K562 (cell line): ENCODE data around the gene LBH. TPM values are rescaled to one million over a fixed set of nuclear protein-coding genes. Genes with fewer than 3 reads are reported as not detected.

Experiments used
- ATAC-seq: fragments of 200-7000 bp; cut with Tn5 transposase; 3 replicates; pipeline ENCODE4 v1.9.1; 2020; ENCODE audit warnings: moderate library complexity
- BruUV-seq: library from RNA; stranded (reverse); fragments of 400-500 nt; replicated peaks from 2 replicates; lab custom pipeline; 2021; lab: Mats Ljungman, UMichigan
- CTCF ChIA-PET: fragments of 300-600 bp; formaldehyde crosslinking; extraction: SDS; loops from one replicate; lab custom pipeline; 2021; ENCODE audit warnings: low intra/inter-chr PET ratio; lab: Yijun Ruan, JAX
- POLR2A ChIA-PET: fragments of 300-600, 350-650 bp; sonication (Branson Sonifier 250); formaldehyde crosslinking; extraction: SDS; loops from one replicate; lab custom pipeline; 2021; ENCODE audit warnings: antibody characterized with exemption, inconsistent platforms; lab: Yijun Ruan, JAX
- DNase-seq, 4 experiments: peaks; one replicate each; pipeline versions ENCODE4 v3.0.0 to v3.0.0-alpha.2; 2011 to 2018; ENCODE audit warnings: low spot score in 3 of 4, mixed read lengths in 3 of 4; ENCODE audit errors: extremely low read depth in 1 of 4
- FAIRE-seq: peaks from 2 replicates; lab custom pipeline; 2011; peaks lifted over from hg19 to GRCh38; lab: Jason Lieb, UNC
- H2AFZ ChIP-seq: 2 replicates; pipeline ENCODE4 v1.6.0; 2011; ENCODE audit warnings: low read depth, low read length, control low read depth, inconsistent platforms
- H3K27ac ChIP-seq: fragments of 200-600 bp; 3 replicates; pipeline ENCODE4 v1.8.0; 2011; ENCODE audit warnings: low read depth, mild to moderate bottlenecking, control low read depth, inconsistent platforms, low read length, moderate library complexity, mixed read lengths; ENCODE audit errors: extremely low read depth
- H3K27me3 ChIP-seq, 2 experiments: fragments of 300-600 bp in 1 of 2; 2 replicates in 1 of 2; 3 replicates in 1 of 2; pipeline versions ENCODE4 v1.6.0 to v1.8.0; 2011; ENCODE audit warnings: inconsistent platforms in 2 of 2, low read length in 2 of 2, mild to moderate bottlenecking in 1 of 2, mixed read lengths in 1 of 2, moderate library complexity in 1 of 2; ENCODE audit not compliant: control insufficient read depth in 2 of 2, insufficient read depth in 2 of 2
- H3K36me3 ChIP-seq: fragments of 300-600 bp; 3 replicates; pipeline ENCODE4 v1.8.0; 2011; ENCODE audit warnings: mild to moderate bottlenecking, low read length, inconsistent platforms; ENCODE audit not compliant: control insufficient read depth, insufficient read depth
- H3K4me1 ChIP-seq, 2 experiments: fragments of 200-600 bp in 1 of 2; replicated peaks in 1 of 2; 2 replicates in 1 of 2; 3 replicates in 1 of 2; pipeline versions ENCODE4 v1.5.1 to v1.8.0; 2011; ENCODE audit warnings: inconsistent platforms in 2 of 2, low read length in 2 of 2, mild to moderate bottlenecking in 1 of 2, mixed read lengths in 1 of 2, moderate library complexity in 1 of 2; ENCODE audit not compliant: control insufficient read depth in 2 of 2, insufficient read depth in 2 of 2
- H3K4me2 ChIP-seq: 2 replicates; pipeline ENCODE4 v1.6.1; 2011; ENCODE audit warnings: low read length, control low read depth, inconsistent platforms, mixed read lengths; ENCODE audit not compliant: insufficient read depth
- H3K4me3 ChIP-seq: fragments of 200-600 bp; sonication (generic), shearing (Covaris generic); 2 replicates; pipeline ENCODE4 v1.5.1; 2016; ENCODE audit warnings: control low read depth, inconsistent platforms
- H3K79me2 ChIP-seq: fragments of 200-600 bp; 3 replicates; pipeline ENCODE4 v1.8.0; 2011; ENCODE audit warnings: low read length, inconsistent platforms; ENCODE audit not compliant: control insufficient read depth, insufficient read depth
- H3K9ac ChIP-seq, 2 experiments: 2 replicates each; pipeline versions ENCODE4 v1.6.0 to v1.6.1; 2011; ENCODE audit warnings: low read depth in 2 of 2, low read length in 2 of 2, control low read depth in 1 of 2, inconsistent platforms in 1 of 2, mild to moderate bottlenecking in 1 of 2, mixed read lengths in 1 of 2; ENCODE audit not compliant: insufficient read depth in 1 of 2
- H3K9me1 ChIP-seq: one replicate; pipeline ENCODE4 v1.6.0; 2011; ENCODE audit warnings: inconsistent platforms, mild to moderate bottlenecking, low read length, moderate library complexity; ENCODE audit not compliant: control insufficient read depth, insufficient read depth
- H3K9me3 ChIP-seq: replicated peaks from 2 replicates; pipeline ENCODE4 v1.5.1; 2011; ENCODE audit warnings: low read depth, low read length, inconsistent platforms; ENCODE audit not compliant: control insufficient read depth, insufficient read depth
- H4K20me1 ChIP-seq: replicated peaks from 2 replicates; pipeline ENCODE4 v1.6.1; 2011; ENCODE audit warnings: low read length, inconsistent platforms, mixed read lengths; ENCODE audit not compliant: control insufficient read depth, insufficient read depth
- E2F3 ChIP-seq: fragments of 250-450 bp; sonication (Bioruptor Pico); IDR thresholded peaks from 2 replicates; pipeline ENCODE4 v1.4.0; 2020; ENCODE audit warnings: mild to moderate bottlenecking
- MCM3 ChIP-seq: fragments of 450-650 bp; IDR thresholded peaks from 2 replicates; pipeline ENCODE4 v1.6.1; 2016
- MTA3 ChIP-seq: fragments of 450-650 bp; formaldehyde crosslinking; IDR thresholded peaks from 2 replicates; pipeline ENCODE4 v1.6.1; 2017; ENCODE audit warnings: mild to moderate bottlenecking, borderline replicate concordance
- SAFB2 ChIP-seq: fragments of 200-400 bp; formaldehyde crosslinking; IDR thresholded peaks from 2 replicates; pipeline ENCODE4 v1.6.1; 2018; ENCODE audit warnings: borderline replicate concordance, low read length, low read depth, moderate library complexity; ENCODE audit not compliant: severe bottlenecking
- SRSF9 ChIP-seq: fragments of 200-400 bp; formaldehyde crosslinking; IDR thresholded peaks from 2 replicates; pipeline ENCODE4 v1.6.1; 2017; ENCODE audit warnings: low read depth, low read length, borderline replicate concordance
- SUPT5H ChIP-seq: fragments of 450-650 bp; IDR thresholded peaks from 2 replicates; pipeline ENCODE4 v1.6.1; 2016
- WGBS: fragments of 100-300 bp; shearing (Covaris generic); methylation state at CpG from one replicate; pipeline ENCODE4 v1.1.6; 2016; ENCODE audit warnings: low coverage, mixed read lengths; ENCODE audit not compliant: insufficient coverage; ENCODE audit errors: missing lambda C conversion rate; 5-methylcytosine and 5-hydroxymethylcytosine counted together
- in situ Hi-C: fragments of 300-500 bp; cut with MboI; formaldehyde crosslinking; loops from 4 replicates; pipeline ENCODE4 v1.15.0; 2018; ENCODE audit warnings: inconsistent platforms, mixed read lengths
- intact Hi-C: fragments of 100-400 bp; cut with micrococcal nuclease; formaldehyde crosslinking; loops from 2 replicates; pipeline ENCODE4 v1.14.2; 2022
- polyA plus RNA-seq, 8 experiments: library from polyadenylated mRNA; depleted of rRNA in 4 of 8; stranded (reverse) in 5 of 8; unstranded in 3 of 8; fragments of >200 nt; fragmentation: Nextera tagmentation in 2 of 8; fragmentation: Illumina TruSeq in 1 of 8; extraction: Ambion mirVana in 2 of 8; extraction: Trizol in 1 of 8; gene quantifications; 2 replicates each; pipeline versions ENCODE4 v1.2.1 to v1.2.3, GENCODE V29; 2011 to 2014; ENCODE audit warnings: inconsistent platforms in 1 of 8, missing spikeins in 1 of 8
- total RNA-seq, 7 experiments: library from RNA; depleted of rRNA in 6 of 7; stranded (reverse); fragments of >200 nt in 6 of 7; fragmentation: Illumina TruSeq in 2 of 7; extraction: Trizol in 2 of 7; gene quantifications; 2 replicates each; pipeline versions ENCODE4 v1.2.1 to v1.2.3, GENCODE V29; 2011 to 2021; ENCODE audit warnings: low replicate concordance in 1 of 7
- TF ChIP-seq, protein P1 (sequence below): sonication (generic); formaldehyde crosslinking; IDR thresholded peaks from 2 replicates; pipeline ENCODE4 v1.8.1; 2022; ENCODE audit warnings: missing genetic modification reagents
- TF ChIP-seq, protein P2 (sequence below): IDR thresholded peaks from 3 replicates; pipeline ENCODE4 v1.6.1; 2011; ENCODE audit warnings: borderline replicate concordance, mild to moderate bottlenecking, moderate library complexity; ENCODE audit not compliant: insufficient read length; ENCODE audit errors: extremely low read depth

LBH gene
- total and polyA plus RNA-seq, 9 of the 15 experiments (the other 6 are each of a cell fraction or from before 2014, with no cell fraction given), result 3.1 to 13.4 (median 7.4) TPM

DNA sequence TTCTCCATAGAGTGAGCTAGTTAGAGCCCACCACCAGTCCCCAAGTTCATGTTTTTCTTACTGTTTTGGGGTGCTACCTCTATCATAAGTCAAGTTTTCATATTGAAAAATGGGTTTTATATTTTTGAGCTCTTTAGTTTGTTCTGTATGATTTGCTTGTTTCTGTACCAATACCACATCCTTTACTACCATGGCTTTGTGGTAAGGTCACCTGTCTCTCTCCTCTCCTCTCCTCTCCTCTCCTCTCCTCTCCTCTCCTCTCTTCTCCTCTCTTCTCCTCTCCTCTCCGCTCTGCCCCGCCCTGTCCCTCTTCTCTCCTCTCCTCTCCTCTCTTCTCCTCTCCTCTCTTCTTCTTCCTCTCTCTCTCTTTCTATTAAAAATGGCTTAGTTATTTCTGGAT is 22.1 kb upstream of the LBH start:
- H3K4me3 ChIP-seq, result no peak overlapping the region
- no peak overlapping the region for H2AFZ ChIP-seq
- ChIA-PET CTCF (interaction anchor here (0.6 to 4.0 kb wide), 3 partner anchors 221 to 502 kb away, joined by 5 to 35 read pairs (median 21); no protein-coding TSS in a partner anchor), POLR2A (interaction anchor here (0.7 to 2.0 kb wide), 3 partner anchors 20 to 44 kb away, joined by 3 to 7 read pairs (median 4); no protein-coding TSS in a partner anchor)
- no peaks in the 10 kb centered on the region for H3K36me3 ChIP-seq
- peaks cover 5 to 6% of the 10 kb centered on the region in 2 experiments; a peak in 2 of 5 replicates for H3K4me1 ChIP-seq
- no peak overlapping the region for H3K4me2 ChIP-seq
- intact Hi-C loops, result loop anchor here (5.0 kb wide), 1 partner anchor 478 kb away; no protein-coding TSS in a partner anchor
- no peak overlapping the region for H3K27ac ChIP-seq
- no peak for ATAC-seq
- H3K79me2 ChIP-seq, result no peaks in the 10 kb centered on the region
- no peaks in the 10 kb centered on the region for H3K27me3 ChIP-seq
- no TSS peak for BruUV-seq
- H3K9me1 ChIP-seq, result no peaks in the 10 kb centered on the region
- TF ChIP-seq SAFB2 (no peak), E2F3 (no peak), SRSF9 (no peak), MTA3 (no peak), SUPT5H (no peak), MCM3 (no peak)
- TF ChIP-seq, protein P1, sequence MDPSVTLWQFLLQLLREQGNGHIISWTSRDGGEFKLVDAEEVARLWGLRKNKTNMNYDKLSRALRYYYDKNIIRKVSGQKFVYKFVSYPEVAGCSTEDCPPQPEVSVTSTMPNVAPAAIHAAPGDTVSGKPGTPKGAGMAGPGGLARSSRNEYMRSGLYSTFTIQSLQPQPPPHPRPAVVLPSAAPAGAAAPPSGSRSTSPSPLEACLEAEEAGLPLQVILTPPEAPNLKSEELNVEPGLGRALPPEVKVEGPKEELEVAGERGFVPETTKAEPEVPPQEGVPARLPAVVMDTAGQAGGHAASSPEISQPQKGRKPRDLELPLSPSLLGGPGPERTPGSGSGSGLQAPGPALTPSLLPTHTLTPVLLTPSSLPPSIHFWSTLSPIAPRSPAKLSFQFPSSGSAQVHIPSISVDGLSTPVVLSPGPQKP (CRISPR knock-in tag), result no peak
- TF ChIP-seq, protein P2, sequence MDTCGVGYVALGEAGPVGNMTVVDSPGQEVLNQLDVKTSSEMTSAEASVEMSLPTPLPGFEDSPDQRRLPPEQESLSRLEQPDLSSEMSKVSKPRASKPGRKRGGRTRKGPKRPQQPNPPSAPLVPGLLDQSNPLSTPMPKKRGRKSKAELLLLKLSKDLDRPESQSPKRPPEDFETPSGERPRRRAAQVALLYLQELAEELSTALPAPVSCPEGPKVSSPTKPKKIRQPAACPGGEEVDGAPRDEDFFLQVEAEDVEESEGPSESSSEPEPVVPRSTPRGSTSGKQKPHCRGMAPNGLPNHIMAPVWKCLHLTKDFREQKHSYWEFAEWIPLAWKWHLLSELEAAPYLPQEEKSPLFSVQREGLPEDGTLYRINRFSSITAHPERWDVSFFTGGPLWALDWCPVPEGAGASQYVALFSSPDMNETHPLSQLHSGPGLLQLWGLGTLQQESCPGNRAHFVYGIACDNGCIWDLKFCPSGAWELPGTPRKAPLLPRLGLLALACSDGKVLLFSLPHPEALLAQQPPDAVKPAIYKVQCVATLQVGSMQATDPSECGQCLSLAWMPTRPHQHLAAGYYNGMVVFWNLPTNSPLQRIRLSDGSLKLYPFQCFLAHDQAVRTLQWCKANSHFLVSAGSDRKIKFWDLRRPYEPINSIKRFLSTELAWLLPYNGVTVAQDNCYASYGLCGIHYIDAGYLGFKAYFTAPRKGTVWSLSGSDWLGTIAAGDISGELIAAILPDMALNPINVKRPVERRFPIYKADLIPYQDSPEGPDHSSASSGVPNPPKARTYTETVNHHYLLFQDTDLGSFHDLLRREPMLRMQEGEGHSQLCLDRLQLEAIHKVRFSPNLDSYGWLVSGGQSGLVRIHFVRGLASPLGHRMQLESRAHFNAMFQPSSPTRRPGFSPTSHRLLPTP, result no peak
- TF ChIP-seq, all 486 proteins: peak for 0
- no peak for DNase-seq
- H3K9ac ChIP-seq, result no peak overlapping the region
- in situ Hi-C loops, result loop anchor here (5.0 kb wide), 2 partner anchors 42 to 498 kb away; no protein-coding TSS in a partner anchor
- no peak for FAIRE-seq
- no CpG with 5 or more reads among the region's 2 CpGs for WGBS
- no peaks in the 10 kb centered on the region for H4K20me1 ChIP-seq
- no peaks in the 10 kb centered on the region for H3K9me3 ChIP-seq
